Astrocyte (in vitro differentiated cells and primary cell): Measurements from ENCODE around the gene CENPT. TPM values are rescaled to one million over a fixed set of nuclear protein-coding genes. Genes with fewer than 3 reads are reported as not detected.

Source experiments
- DNase-seq: peaks from one replicate; pipeline ENCODE4 v3.0.0-alpha.2; 2010; ENCODE audit warnings: low read depth
- FAIRE-seq: peaks from 2 replicates; lab custom pipeline; 2011; peaks lifted over from hg19 to GRCh38; lab: Jason Lieb, UNC
- H2AFZ ChIP-seq: 2 replicates; pipeline ENCODE4 v1.6.0; 2012; ENCODE audit warnings: low read depth, low read length, inconsistent platforms
- H3K27ac ChIP-seq: 2 replicates; pipeline ENCODE4 v1.5.1; 2011; ENCODE audit warnings: low read depth, low read length, inconsistent platforms
- H3K27me3 ChIP-seq: 2 replicates; pipeline ENCODE4 v1.6.0; 2011; ENCODE audit warnings: low read length, inconsistent platforms; ENCODE audit not compliant: insufficient read depth
- H3K36me3 ChIP-seq: 2 replicates; pipeline ENCODE4 v1.5.1; 2011; ENCODE audit warnings: low read length, inconsistent platforms; ENCODE audit not compliant: insufficient read depth
- H3K4me1 ChIP-seq: 2 replicates; pipeline ENCODE4 v1.5.1; 2011; ENCODE audit warnings: low read length, inconsistent platforms; ENCODE audit not compliant: insufficient read depth
- H3K4me2 ChIP-seq: 2 replicates; pipeline ENCODE4 v1.6.0; 2012; ENCODE audit warnings: low read length, inconsistent platforms
- H3K4me3 ChIP-seq: 2 replicates; pipeline ENCODE4 v1.5.1; 2011; ENCODE audit warnings: low read depth, mild to moderate bottlenecking, low read length, inconsistent platforms; ENCODE audit not compliant: insufficient read depth
- H3K79me2 ChIP-seq: 2 replicates; pipeline ENCODE4 v1.6.0; 2012; ENCODE audit warnings: mild to moderate bottlenecking, low read length, inconsistent platforms; ENCODE audit not compliant: insufficient read depth
- H3K9ac ChIP-seq: 2 replicates; pipeline ENCODE4 v1.6.0; 2012; ENCODE audit warnings: mild to moderate bottlenecking, low read length, inconsistent platforms
- H3K9me3 ChIP-seq: 2 replicates; pipeline ENCODE4 v1.5.1; 2012; ENCODE audit warnings: low read depth, mild to moderate bottlenecking, low read length, inconsistent platforms; ENCODE audit not compliant: insufficient read depth
- H4K20me1 ChIP-seq: 2 replicates; pipeline ENCODE4 v1.6.0; 2012; ENCODE audit warnings: low read length, inconsistent platforms; ENCODE audit not compliant: insufficient read depth
- H3K27ac Mint-ChIP-seq: one replicate; pipeline ENCODE4 v1.8.0; 2021; ENCODE audit warnings: mild to moderate bottlenecking, mixed read lengths; ENCODE audit not compliant: unreplicated experiment
- H3K27me3 Mint-ChIP-seq: one replicate; pipeline ENCODE4 v1.8.0; 2021; ENCODE audit warnings: low read depth, mixed read lengths; ENCODE audit not compliant: unreplicated experiment
- H3K36me3 Mint-ChIP-seq: one replicate; pipeline ENCODE4 v1.8.0; 2021; ENCODE audit warnings: low read depth, mixed read lengths; ENCODE audit not compliant: unreplicated experiment
- H3K4me1 Mint-ChIP-seq: one replicate; pipeline ENCODE4 v1.8.0; 2021; ENCODE audit warnings: low read depth, mixed read lengths; ENCODE audit not compliant: unreplicated experiment
- H3K4me3 Mint-ChIP-seq: one replicate; pipeline ENCODE4 v1.8.0; 2021; ENCODE audit warnings: mild to moderate bottlenecking, moderate library complexity, mixed read lengths; ENCODE audit not compliant: unreplicated experiment
- H3K9me3 Mint-ChIP-seq: one replicate; pipeline ENCODE4 v1.8.0; 2021; ENCODE audit warnings: mild to moderate bottlenecking, mixed read lengths; ENCODE audit not compliant: unreplicated experiment
- CTCF ChIP-seq: IDR thresholded peaks from 2 replicates; pipeline ENCODE4 v1.5.1; 2011; ENCODE audit warnings: low read depth, mild to moderate bottlenecking, inconsistent platforms, low read length, moderate library complexity; ENCODE audit not compliant: insufficient read depth
- EZH2 ChIP-seq: IDR thresholded peaks from 2 replicates; pipeline ENCODE4 v1.6.1; 2012; ENCODE audit warnings: mild to moderate bottlenecking, low read length, inconsistent platforms; ENCODE audit not compliant: insufficient read depth
- total RNA-seq: library from RNA; stranded (reverse); gene quantifications from 2 replicates; pipeline ENCODE4 v1.2.1, GENCODE V29; 2021

The CENPT gene
- total RNA-seq, 1 donor from 2014 or later: 79.3 TPM

- Histone ChIP-seq H3K9ac (peak overlapping the region; percentile 93), H3K79me2 (peaks cover 50% of the 10 kb centered on the region), H3K4me1 (peaks cover 8% of the 10 kb centered on the region), H3K27ac (peak overlapping the region; percentile 73), H3K4me2 (peak overlapping the region; percentile 97), H3K4me3 (peak overlapping the region; percentile 97), H3K36me3 (peaks cover 7% of the 10 kb centered on the region), H4K20me1 (peaks cover 36% of the 10 kb centered on the region), H3K9me3 (no peaks in the 10 kb centered on the region), H3K27me3 (no peaks in the 10 kb centered on the region), H2AFZ (peak overlapping the region; percentile 80)
- Mint-ChIP-seq H3K9me3 (no peaks in the 10 kb centered on the region), H3K27me3 (no peaks in the 10 kb centered on the region), H3K4me3 (peak overlapping the region; percentile 95), H3K27ac (no peak overlapping the region), H3K36me3 (peaks cover 14% of the 10 kb centered on the region), H3K4me1 (peaks cover 12% of the 10 kb centered on the region)
- TF ChIP-seq EZH2 (no peak), CTCF (no peak)
- FAIRE-seq: no peak
- DNase-seq: no peak
Observed at GRCh38 chr16:67805718-67806427, 41.6 kb downstream of the CENPT start.

DNA sequence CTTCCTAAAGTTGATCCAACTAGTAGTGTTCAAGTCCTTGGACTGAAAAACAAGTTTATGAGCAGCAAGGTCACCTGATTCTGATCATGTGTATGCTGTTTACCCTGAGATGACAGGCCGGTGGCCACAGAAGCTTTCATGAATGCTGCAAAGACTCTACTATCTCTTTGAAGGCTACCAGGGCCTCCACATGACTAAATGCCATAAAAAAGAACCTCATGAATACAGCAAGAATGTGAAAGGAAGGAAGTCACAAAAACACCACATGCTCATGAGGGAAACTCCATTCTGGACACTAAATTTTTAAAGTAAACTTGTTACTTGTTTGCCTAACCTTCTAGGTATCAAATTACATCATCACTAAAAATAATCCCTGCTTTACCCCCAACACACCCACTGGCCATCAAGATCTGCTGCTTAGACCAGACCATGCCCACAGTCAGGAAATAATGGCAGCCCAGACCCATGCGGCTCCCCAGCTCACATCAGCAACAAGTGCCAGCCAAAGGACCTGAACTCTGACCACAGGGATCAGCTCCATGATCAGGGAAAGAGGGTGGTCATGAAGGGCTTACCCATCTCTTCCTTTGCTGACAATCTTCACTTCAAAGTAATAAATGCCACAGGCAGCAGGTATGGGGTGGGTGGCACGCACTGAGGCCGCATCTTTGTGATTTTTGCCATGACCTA is 42.5 kb downstream of the CENPT start:
- H3K27me3 ChIP-seq: no peaks in the 10 kb centered on the region
- peaks cover 19% of the 10 kb centered on the region for H3K4me1 Mint-ChIP-seq
- no peaks in the 10 kb centered on the region for H3K27me3 Mint-ChIP-seq
- peaks cover 44% of the 10 kb centered on the region for H4K20me1 ChIP-seq
- H3K79me2 ChIP-seq: peaks cover 59% of the 10 kb centered on the region
- H3K4me2 ChIP-seq: peak overlapping the region; percentile 97
- peaks cover 8% of the 10 kb centered on the region for H3K4me1 ChIP-seq
- H3K27ac ChIP-seq: no peak overlapping the region
- H3K4me3 ChIP-seq: peak overlapping the region; percentile 97
- H3K36me3 Mint-ChIP-seq: peaks cover 22% of the 10 kb centered on the region
- H3K9me3 Mint-ChIP-seq: no peaks in the 10 kb centered on the region
- peak overlapping the region; percentile 95 for H3K4me3 Mint-ChIP-seq
- TF ChIP-seq CTCF: no peak
- H3K9me3 ChIP-seq: no peaks in the 10 kb centered on the region
- no peak for DNase-seq
- FAIRE-seq: no peak
- no peak overlapping the region for H2AFZ ChIP-seq
- peak overlapping the region; percentile 93 for H3K9ac ChIP-seq
- no peak overlapping the region for H3K27ac Mint-ChIP-seq
- H3K36me3 ChIP-seq: peaks cover 7% of the 10 kb centered on the region

- Histone ChIP-seq H3K9ac (no peak overlapping the region), H3K4me3 (no peak overlapping the region), H3K27ac (no peak overlapping the region), H3K79me2 (peaks cover 64% of the 10 kb centered on the region), H3K4me1 (peaks cover 8% of the 10 kb centered on the region), H3K4me2 (no peak overlapping the region), H3K36me3 (peaks cover 7% of the 10 kb centered on the region), H4K20me1 (peaks cover 51% of the 10 kb centered on the region), H3K27me3 (no peaks in the 10 kb centered on the region), H2AFZ (no peak overlapping the region), H3K9me3 (no peaks in the 10 kb centered on the region)
- FAIRE-seq (no peak), DNase-seq (no peak)
- no peaks in the 10 kb centered on the region for H3K9me3 Mint-ChIP-seq
- no peak overlapping the region for H3K4me3 Mint-ChIP-seq
- no peak for TF ChIP-seq CTCF
- no peak for TF ChIP-seq EZH2
- H3K36me3 Mint-ChIP-seq: peaks cover 25% of the 10 kb centered on the region
- no peaks in the 10 kb centered on the region for H3K27me3 Mint-ChIP-seq
- peaks cover 19% of the 10 kb centered on the region for H3K4me1 Mint-ChIP-seq
- H3K27ac Mint-ChIP-seq: no peak overlapping the region
Observed at GRCh38 chr16:67803894-67804293, 43.6 kb downstream of the CENPT start.
